Aorta (tissue), 5 donors: ENCODE measurements around the gene CEP162. TPM values are rescaled to one million over a fixed set of nuclear protein-coding genes. Genes with fewer than 3 reads are reported as not detected.

Experiments used
- ATAC-seq: fragments of 200-7000 bp; cut with Tn5 transposase; one replicate; pipeline ENCODE4 v1.9.1; 2022; ENCODE audit warnings: moderate library complexity; ENCODE audit not compliant: low FRiP score
- DNase-seq, 2 donors: peaks; one replicate each; pipeline ENCODE4 v3.0.0-alpha.2; 2020
- H3K27ac ChIP-seq, 2 donors: one replicate each; pipeline ENCODE4 v1.5.1; 2013; ENCODE audit warnings: low read length in 2 of 2, mild to moderate bottlenecking in 2 of 2, moderate library complexity in 2 of 2, control low read depth in 1 of 2, inconsistent platforms in 1 of 2, low read depth in 1 of 2
- H3K27me3 ChIP-seq, 2 donors: one replicate each; pipeline ENCODE4 v1.6.1; 2013; ENCODE audit warnings: control low read depth in 1 of 2, low read length in 1 of 2, mild to moderate bottlenecking in 1 of 2, moderate library complexity in 1 of 2; ENCODE audit not compliant: insufficient read depth in 2 of 2, control insufficient read depth in 1 of 2
- H3K36me3 ChIP-seq, 2 donors: one replicate each; pipeline ENCODE4 v1.6.1; 2013; ENCODE audit warnings: control low read depth in 1 of 2, low read length in 1 of 2, mild to moderate bottlenecking in 1 of 2; ENCODE audit not compliant: insufficient read depth in 2 of 2, control insufficient read depth in 1 of 2
- H3K4me1 ChIP-seq, 2 donors: one replicate each; pipeline ENCODE4 v1.6.1; 2013; ENCODE audit warnings: low read length in 2 of 2, control low read depth in 1 of 2, mild to moderate bottlenecking in 1 of 2, moderate library complexity in 1 of 2; ENCODE audit not compliant: insufficient read depth in 2 of 2, control insufficient read depth in 1 of 2
- H3K4me3 ChIP-seq, 2 donors: one replicate each; pipeline ENCODE4 v1.5.1; 2013; ENCODE audit warnings: low read length in 2 of 2, control low read depth in 1 of 2, mild to moderate bottlenecking in 1 of 2
- H3K9me3 ChIP-seq: one replicate; pipeline ENCODE4 v1.6.1; 2013; ENCODE audit warnings: mild to moderate bottlenecking, low read length; ENCODE audit not compliant: control insufficient read depth
- WGBS, 2 donors: extraction: QIAGEN DNeasy Blood & Tissue Kit; methylation state at CpG; one replicate each; pipeline ENCODE4 v1.1.7; 2013; 5-methylcytosine and 5-hydroxymethylcytosine counted together
- intact Hi-C, 2 donors: fragments of 100-400 bp; cut with DNase I; formaldehyde crosslinking; loops; one replicate each; pipeline versions ENCODE4 v1.14.2 to v1.15.0; 2022
- long read RNA-seq, 2 donors: library from polyadenylated mRNA; unstranded; transcript quantifications; one replicate each; pipeline ENCODE4 v2.0.0, GENCODE V29; 2020 to 2021
- polyA plus RNA-seq, 2 donors: library from polyadenylated mRNA; stranded (reverse); fragments of 200-250 nt; gene quantifications; one replicate each; pipeline ENCODE4 v1.2.3, GENCODE V29; 2013
- total RNA-seq, 2 donors: library from RNA; stranded (reverse); fragmentation: NEBNext Ultra II Directional; extraction: Animal tissue kit (Norgen Biotek cat#: 25700); gene quantifications; one replicate each; pipeline ENCODE4 v1.2.1, GENCODE V29; 2021
- donor health status: healthy with polysubstance abuse.
- donor health status: Bipolar disorder and iron deficiency.
- donor health status: DM: no; HTN: no; CAD: no.
- donor health status: DM: no; HTN: no; CAD: no.
- donor health status: DM: yes; HTN: yes; CAD: no.

The CEP162 gene, protein sequence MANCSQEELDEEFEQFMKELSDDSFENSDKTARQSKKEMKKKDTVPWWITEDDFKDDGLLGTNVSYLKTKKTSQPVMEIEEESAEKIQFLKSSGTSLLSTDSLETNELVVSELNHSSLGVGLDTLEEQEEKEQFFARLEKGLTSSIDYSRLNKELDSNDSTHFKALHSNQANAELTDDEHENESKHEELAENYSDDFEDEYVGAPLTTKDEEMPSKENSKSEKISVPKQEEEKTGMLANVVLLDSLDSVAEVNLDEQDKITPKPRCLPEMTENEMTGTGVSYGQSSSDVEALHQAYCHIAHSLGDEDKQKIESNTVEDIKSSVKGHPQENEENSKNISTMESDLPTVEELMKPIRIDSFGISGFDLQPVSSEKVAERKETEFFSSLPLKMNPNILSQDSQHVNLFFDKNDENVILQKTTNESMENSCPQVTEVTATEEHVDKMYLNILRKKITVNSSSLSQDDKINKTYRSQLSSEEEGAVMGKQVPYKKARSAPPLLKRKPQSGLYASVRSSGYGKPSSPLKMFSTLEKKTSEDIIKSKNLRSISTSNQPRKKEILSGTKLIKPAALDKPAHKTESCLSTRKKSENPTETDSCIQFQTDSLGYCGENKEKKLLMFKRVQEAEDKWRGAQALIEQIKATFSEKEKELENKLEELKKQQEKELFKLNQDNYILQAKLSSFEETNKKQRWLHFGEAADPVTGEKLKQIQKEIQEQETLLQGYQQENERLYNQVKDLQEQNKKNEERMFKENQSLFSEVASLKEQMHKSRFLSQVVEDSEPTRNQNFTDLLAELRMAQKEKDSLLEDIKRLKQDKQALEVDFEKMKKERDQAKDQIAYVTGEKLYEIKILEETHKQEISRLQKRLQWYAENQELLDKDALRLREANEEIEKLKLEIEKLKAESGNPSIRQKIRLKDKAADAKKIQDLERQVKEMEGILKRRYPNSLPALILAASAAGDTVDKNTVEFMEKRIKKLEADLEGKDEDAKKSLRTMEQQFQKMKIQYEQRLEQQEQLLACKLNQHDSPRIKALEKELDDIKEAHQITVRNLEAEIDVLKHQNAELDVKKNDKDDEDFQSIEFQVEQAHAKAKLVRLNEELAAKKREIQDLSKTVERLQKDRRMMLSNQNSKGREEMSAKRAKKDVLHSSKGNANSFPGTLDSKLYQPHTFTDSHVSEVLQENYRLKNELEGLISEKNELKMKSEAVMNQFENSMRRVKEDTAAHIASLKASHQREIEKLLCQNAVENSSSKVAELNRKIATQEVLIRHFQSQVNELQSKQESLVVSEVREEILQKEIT (N-terminal part only)
- 10 to 100 TPM in 1 of 2 donors, 1 to 10 TPM in 1; 8.5 to 14.3 TPM for total RNA-seq
- polyA plus RNA-seq = 10 to 100 TPM in 1 of 2 donors, 1 to 10 TPM in 1; 4.5 to 10.2 TPM
- long read RNA-seq, donor 1, partial matches to known transcripts = 4 of 8 reads
- long read RNA-seq, donor 1, other reads (novel, unspliced or antisense) = 4 of 8 reads
- long read RNA-seq, donor 2, partial matches to known transcripts = 5 of 6 reads
- long read RNA-seq, donor 2, other reads (novel, unspliced or antisense) = 1 of 6 reads

GRCh38 chr6:84227434-84228197 lies at the start of gene CEP162:
TSS of gene CEP162 (minus strand) at chr6:84227643. CDS start at chr6:84226393, 1,250 bp downstream.
- H3K27me3 ChIP-seq = no peaks in the 10 kb centered on the region
- H3K27ac ChIP-seq = peak within 1 kb of the TSS in 1 of 2 donors; percentile 73
- ATAC-seq (peak; percentile 97), DNase-seq (peak; percentile 95 to 98)
- no peaks in the 10 kb centered on the region for H3K9me3 ChIP-seq
- peaks cover 0 to 3% of the 10 kb centered on the region in 2 donors for H3K4me1 ChIP-seq
- 0% methylated on average over 40 of the region's 40 CpGs for WGBS, 2 donors
- peak within 1 kb of the TSS; percentile 42 to 56 for H3K4me3 ChIP-seq
- no peaks in the 10 kb centered on the region for H3K36me3 ChIP-seq
- intact Hi-C loops = loop anchor here (5.0 kb wide), 3 partner anchors 370 to 1450 kb away; partner anchors contain the start of gene CYB5R4 (in 1 of the 2)

- H3K27me3 ChIP-seq = no peaks in the 10 kb centered on the region
- H3K36me3 ChIP-seq = no peaks in the 10 kb centered on the region
- DNase-seq = no peak
- 91 to 95% methylated on average over 2 of the region's 2 CpGs for WGBS, 2 donors
- no peaks in the 10 kb centered on the region for H3K9me3 ChIP-seq
- H3K4me1 ChIP-seq = no peaks in the 10 kb centered on the region
- intact Hi-C loops = no loop called here
- H3K27ac ChIP-seq = no peak overlapping the region
- no peak overlapping the region for H3K4me3 ChIP-seq
- no peak for ATAC-seq
These were observed 47.4 kb upstream of the CEP162 start for GRCh38 chr6:84274856-84275255.

- intact Hi-C loops = no loop called here
- Histone ChIP-seq H3K9me3 (no peaks in the 10 kb centered on the region), H3K36me3 (no peaks in the 10 kb centered on the region), H3K4me1 (no peaks in the 10 kb centered on the region), H3K27me3 (no peaks in the 10 kb centered on the region), H3K27ac (no peak overlapping the region), H3K4me3 (no peak overlapping the region)
- no peak for ATAC-seq
- WGBS, 2 donors = 71 to 80% methylated on average over 3 of the region's 3 CpGs
- DNase-seq = no peak
These were observed 45.8 kb upstream of the CEP162 start for GRCh38 chr6:84273048-84273809.

DNA sequence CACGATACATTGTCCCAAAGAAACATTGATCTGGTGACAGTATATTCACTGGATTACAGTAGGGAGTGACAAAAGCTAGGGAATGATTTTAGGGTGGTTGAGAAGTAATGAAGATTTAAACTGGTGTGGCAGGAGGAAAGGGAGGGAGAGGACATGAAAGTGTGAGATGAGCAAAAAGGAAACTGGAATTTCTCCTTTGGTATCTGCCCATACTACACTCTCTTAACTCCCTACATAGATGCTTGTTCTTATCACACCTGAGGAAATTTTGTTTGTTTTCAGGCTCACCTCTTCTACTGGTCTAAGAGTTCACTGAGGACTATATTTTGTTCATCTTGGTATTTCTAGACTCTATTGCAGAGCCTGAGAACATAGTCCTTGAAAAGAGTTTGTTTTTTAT lies 44.9 kb upstream of the CEP162 start:
- H3K27me3 ChIP-seq = no peaks in the 10 kb centered on the region
- H3K27ac ChIP-seq = no peak overlapping the region
- ATAC-seq = no peak
- intact Hi-C loops = no loop called here
- no peaks in the 10 kb centered on the region for H3K4me1 ChIP-seq
- no peak for DNase-seq
- H3K36me3 ChIP-seq = no peaks in the 10 kb centered on the region
- WGBS, 2 donors = 96 to 100% methylated on average over 1 of the region's 1 CpG
- H3K9me3 ChIP-seq = no peaks in the 10 kb centered on the region
- H3K4me3 ChIP-seq = no peak overlapping the region

- DNase-seq = no peak
- Histone ChIP-seq H3K4me1 (no peaks in the 10 kb centered on the region), H3K27me3 (no peaks in the 10 kb centered on the region), H3K36me3 (no peaks in the 10 kb centered on the region), H3K27ac (no peak overlapping the region), H3K4me3 (no peak overlapping the region), H3K9me3 (no peaks in the 10 kb centered on the region)
- ATAC-seq = no peak
- intact Hi-C loops = no loop called here
These were observed 43.7 kb upstream of the CEP162 start for GRCh38 chr6:84271061-84271716.

- intact Hi-C loops = no loop called here
- ATAC-seq (no peak), DNase-seq (no peak)
- Histone ChIP-seq H3K4me1 (no peaks in the 10 kb centered on the region), H3K4me3 (no peak overlapping the region), H3K9me3 (no peaks in the 10 kb centered on the region), H3K27me3 (no peaks in the 10 kb centered on the region), H3K27ac (no peak overlapping the region), H3K36me3 (no peaks in the 10 kb centered on the region)
- 6 to 10% methylated on average over 6 of the region's 6 CpGs for WGBS, 2 donors
These were observed 42.7 kb upstream of the CEP162 start for GRCh38 chr6:84269947-84270733.
